ENCODE results near the gene SPATA31E1. TPM values are rescaled to one million over a fixed set of nuclear protein-coding genes. Genes with fewer than 3 reads are reported as not detected.
"Not testable (repeated sequence)": the region's sequence is repeated elsewhere in the genome, so short reads cannot be mapped to it uniquely, and the experiment has no call there.

The SPATA31E1 gene
- not detected for total RNA-seq

- no peak for DNase-seq
These were observed at the start of gene SPATA31E1 for GRCh38 chr9:87882627-87883026. SPATA31E1 (plus strand) TSS chr9:87882877; CDS start chr9:87882892, 15 bp downstream.

- no peak for DNase-seq
These were observed 48.3 kb upstream of the SPATA31E1 start for GRCh38 chr9:87834357-87834756.

GRCh38 chr9:87836536-87836935 is 46.1 kb upstream of the SPATA31E1 start:
- DNase-seq, result no peak

GRCh38 chr9:87836951-87837705 is 45.5 kb upstream of the SPATA31E1 start:
- DNase-seq, result peak; percentile 78

GRCh38 chr9:87840134-87840533 is 42.5 kb upstream of the SPATA31E1 start:
- DNase-seq, result no peak

GRCh38 chr9:87842878-87843585 is 39.6 kb upstream of the SPATA31E1 start:
- no peak for DNase-seq

- peak; percentile 27 for DNase-seq
These were observed 38.2 kb upstream of the SPATA31E1 start for GRCh38 chr9:87844506-87844905.

- peak; percentile 36 for DNase-seq
These were observed 34.9 kb upstream of the SPATA31E1 start for GRCh38 chr9:87847817-87848216.

- peak; percentile 92 for DNase-seq
These were observed 33.4 kb upstream of the SPATA31E1 start for GRCh38 chr9:87849144-87849758.

- DNase-seq, result peak; percentile 27
These were observed 32.3 kb upstream of the SPATA31E1 start for GRCh38 chr9:87850391-87850790.

- not testable (repeated sequence) for DNase-seq
These were observed 31.5 kb upstream of the SPATA31E1 start for GRCh38 chr9:87851186-87851585.

- no peak for DNase-seq
These were observed 29.4 kb upstream of the SPATA31E1 start for GRCh38 chr9:87853302-87853701.

- no peak for DNase-seq
These were observed 28.6 kb upstream of the SPATA31E1 start for GRCh38 chr9:87853876-87854579.

- DNase-seq, result peak; percentile 56
These were observed 28.1 kb upstream of the SPATA31E1 start for GRCh38 chr9:87854580-87854955.

GRCh38 chr9:87855061-87855460 is 27.6 kb upstream of the SPATA31E1 start:
- no peak for DNase-seq

GRCh38 chr9:87857141-87857947 is 25.3 kb upstream of the SPATA31E1 start:
- DNase-seq, result no peak

- no peak for DNase-seq
These were observed 24.7 kb upstream of the SPATA31E1 start for GRCh38 chr9:87857948-87858335.

- DNase-seq, result no peak
These were observed 23.5 kb upstream of the SPATA31E1 start for GRCh38 chr9:87859137-87859536.

GRCh38 chr9:87859786-87860185 is 22.9 kb upstream of the SPATA31E1 start:
- no peak for DNase-seq

- DNase-seq, result no peak
These were observed 21.3 kb upstream of the SPATA31E1 start for GRCh38 chr9:87861332-87861731.

GRCh38 chr9:87862536-87863268 is 20.0 kb upstream of the SPATA31E1 start:
- no peak for DNase-seq

All from tongue (tissue), 2 donors.